Endothelial cell of umbilical vein (primary cell): ENCODE measurements around the gene CLIC4. TPM values are rescaled to one million over a fixed set of nuclear protein-coding genes. Genes with fewer than 3 reads are reported as not detected.

Experiments used
- BruUV-seq: library from RNA; stranded (reverse); fragments of 400-500 nt; replicated peaks from 2 replicates; lab custom pipeline; 2021; lab: Mats Ljungman, UMichigan
- CTCF ChIA-PET: fragments of 300-600, 350-600 bp; sonication (Branson Sonifier 250); formaldehyde crosslinking; loops from one replicate; lab custom pipeline; 2021; ENCODE audit warnings: antibody characterized with exemption, inconsistent platforms; lab: Charles Lee
- POLR2A ChIA-PET: fragments of 300-600, 350-600 bp; sonication (Branson Sonifier 250); formaldehyde crosslinking; loops from one replicate; lab custom pipeline; 2021; ENCODE audit warnings: antibody characterized with exemption, inconsistent platforms; lab: Charles Lee
- DNase-seq: peaks from one replicate; pipeline ENCODE4 v3.0.0-alpha.2; 2011; ENCODE audit warnings: low read depth, low spot score
- FAIRE-seq: peaks from 2 replicates; lab custom pipeline; 2011; peaks lifted over from hg19 to GRCh38; lab: Jason Lieb, UNC
- H2AFZ ChIP-seq: 2 replicates; pipeline ENCODE4 v1.6.0; 2012; ENCODE audit warnings: low read depth, low read length, control low read depth, inconsistent platforms
- H3K27ac ChIP-seq: 2 replicates; pipeline ENCODE4 v1.5.1; 2011; ENCODE audit warnings: low read depth, mild to moderate bottlenecking, control low read depth, low read length, moderate library complexity; ENCODE audit not compliant: insufficient read depth
- H3K27me3 ChIP-seq, 2 experiments: 2 replicates each; pipeline versions ENCODE4 v1.6.0 to v1.6.1; 2011; ENCODE audit warnings: low read length in 2 of 2, mixed read lengths in 1 of 2; ENCODE audit not compliant: control insufficient read depth in 2 of 2, insufficient read depth in 2 of 2
- H3K36me3 ChIP-seq, 2 experiments: 2 replicates in 1 of 2; 3 replicates in 1 of 2; pipeline ENCODE4 v1.5.1; 2011; ENCODE audit warnings: low read length in 2 of 2, mild to moderate bottlenecking in 1 of 2, moderate library complexity in 1 of 2; ENCODE audit not compliant: control insufficient read depth in 2 of 2, insufficient read depth in 2 of 2; ENCODE audit errors: extremely low read depth in 1 of 2
- H3K4me1 ChIP-seq: 3 replicates; pipeline ENCODE4 v1.5.1; 2011; ENCODE audit warnings: mild to moderate bottlenecking, low read length; ENCODE audit not compliant: control insufficient read depth, insufficient read depth; ENCODE audit errors: extremely low read depth
- H3K4me2 ChIP-seq: 2 replicates; pipeline ENCODE4 v1.6.1; 2011; ENCODE audit warnings: low read length, control low read depth, mixed read lengths; ENCODE audit not compliant: insufficient read depth
- H3K4me3 ChIP-seq, 3 experiments: fragments of 200-600 bp in 1 of 3; sonication (generic), shearing (Covaris generic) in 1 of 3; replicated peaks in 1 of 3; 2 replicates each; pipeline ENCODE4 v1.5.1; 2011 to 2016; ENCODE audit warnings: control low read depth in 3 of 3, low read length in 3 of 3, mild to moderate bottlenecking in 2 of 3, inconsistent platforms in 1 of 3, low read depth in 1 of 3, moderate library complexity in 1 of 3; ENCODE audit not compliant: insufficient read depth in 1 of 3
- H3K79me2 ChIP-seq: 2 replicates; pipeline ENCODE4 v1.6.0; 2012; ENCODE audit warnings: low read length, inconsistent platforms; ENCODE audit not compliant: control insufficient read depth, insufficient read depth
- H3K9ac ChIP-seq: replicated peaks from 2 replicates; pipeline ENCODE3; 2011; ENCODE audit warnings: low read length, control low read depth; ENCODE audit not compliant: insufficient read depth; ENCODE audit errors: extremely low read depth
- H3K9me1 ChIP-seq: replicated peaks from 3 replicates; pipeline ENCODE4 v1.6.0; 2011; ENCODE audit warnings: mild to moderate bottlenecking, low read length; ENCODE audit not compliant: control insufficient read depth, insufficient read depth; ENCODE audit errors: extremely low read depth
- H3K9me3 ChIP-seq: replicated peaks from 2 replicates; pipeline ENCODE4 v1.5.1; 2012; ENCODE audit warnings: low read length, inconsistent platforms; ENCODE audit not compliant: control insufficient read depth, insufficient read depth
- H4K20me1 ChIP-seq: replicated peaks from 2 replicates; pipeline ENCODE3; 2011; ENCODE audit warnings: mild to moderate bottlenecking, low read length; ENCODE audit not compliant: control insufficient read depth, insufficient read depth; ENCODE audit errors: extremely low read depth
- CTCF ChIP-seq, 2 donors: IDR thresholded peaks; 1 replicate in 1 of 2; 2 replicates in 1 of 2; pipeline ENCODE4 v1.5.1; 2011; ENCODE audit warnings: low read length in 2 of 2, mild to moderate bottlenecking in 2 of 2, moderate library complexity in 2 of 2, control low read depth in 1 of 2, inconsistent platforms in 1 of 2, low read depth in 1 of 2; ENCODE audit not compliant: insufficient read depth in 1 of 2; ENCODE audit errors: extremely low read depth in 1 of 2
- EZH2 ChIP-seq: IDR thresholded peaks from 2 replicates; pipeline ENCODE4 v1.6.1; 2012; ENCODE audit warnings: borderline replicate concordance, low read depth, mild to moderate bottlenecking, moderate library complexity, low read length, inconsistent platforms; ENCODE audit not compliant: severe bottlenecking
- FOS ChIP-seq: IDR thresholded peaks from 2 replicates; pipeline ENCODE4 v1.6.1; 2011; ENCODE audit warnings: mild to moderate bottlenecking, low read length, moderate library complexity, borderline replicate concordance; ENCODE audit not compliant: insufficient read depth
- GATA2 ChIP-seq: IDR thresholded peaks from 2 replicates; pipeline ENCODE4 v1.7.0; 2011; ENCODE audit warnings: low read depth, mild to moderate bottlenecking, moderate library complexity, mixed read lengths, low read length; ENCODE audit not compliant: insufficient read length, insufficient read depth
- JUN ChIP-seq: IDR thresholded peaks from 2 replicates; pipeline ENCODE4 v1.6.1; 2011; ENCODE audit warnings: borderline replicate concordance, low read depth; ENCODE audit not compliant: insufficient read length, insufficient read depth
- MAX ChIP-seq: IDR thresholded peaks from 2 replicates; pipeline ENCODE4 v1.6.1; 2011; ENCODE audit not compliant: insufficient read depth, insufficient read length
- MYC ChIP-seq: IDR thresholded peaks from one replicate; pipeline ENCODE4 v1.6.1; 2011; ENCODE audit warnings: mild to moderate bottlenecking, low read depth, low read length
- POLR2A ChIP-seq: IDR thresholded peaks from 2 replicates; pipeline ENCODE4 v1.6.1; 2012; ENCODE audit warnings: low read depth, mild to moderate bottlenecking, control low read depth, low read length
- POLR2AphosphoS5 ChIP-seq: IDR thresholded peaks from 2 replicates; pipeline ENCODE4 v1.6.1; 2012; ENCODE audit warnings: low read depth, mild to moderate bottlenecking, control low read depth, low read length, moderate library complexity; ENCODE audit not compliant: insufficient read depth
- dilution Hi-C: fragments of 300-500 bp; cut with MboI; formaldehyde crosslinking; loops from one replicate; pipeline ENCODE4 v1.15.0; 2019; ENCODE audit warnings: low sequenced_read_pairs; ENCODE audit not compliant: extremely low pct_ligation_motif_present
- intact Hi-C: fragments of 100-400 bp; cut with micrococcal nuclease; formaldehyde crosslinking; loops from one replicate; pipeline ENCODE4 v1.10.0; 2022
- polyA plus RNA-seq, 4 experiments: library from polyadenylated mRNA; depleted of rRNA in 3 of 4; stranded (reverse) in 3 of 4; unstranded in 1 of 4; fragments of >200 nt; gene quantifications; 2 replicates each; pipeline versions ENCODE4 v1.2.1 to v1.2.3, GENCODE V29; 2011 to 2012; ENCODE audit warnings: missing spikeins in 1 of 4
- total RNA-seq: library from RNA; stranded (reverse); gene quantifications from 2 replicates; pipeline ENCODE4 v1.2.3, GENCODE V29; 2021

CLIC4 gene
- total and polyA plus RNA-seq, 2 donors (not counting 3 experiments of a cell fraction or from before 2014, with no cell fraction given) = 97.5 to 330 TPM

GRCh38 chr1:24886241-24886640 lies 141.0 kb downstream of the CLIC4 start:
- Histone ChIP-seq H3K4me1 (no peaks in the 10 kb centered on the region), H3K9ac (no peak overlapping the region), H3K36me3 (no peaks in the 10 kb centered on the region), H3K9me1 (no peaks in the 10 kb centered on the region), H3K4me3 (no peak overlapping the region), H3K27ac (no peak overlapping the region), H3K27me3 (peaks cover 6 to 20% of the 10 kb centered on the region in 2 experiments), H3K79me2 (no peaks in the 10 kb centered on the region), H2AFZ (no peak overlapping the region), H3K9me3 (no peaks in the 10 kb centered on the region), H3K4me2 (no peak overlapping the region), H4K20me1 (no peaks in the 10 kb centered on the region)
- intact Hi-C loops (no loop called here), dilution Hi-C loops (no loop called here)
- no TSS peak for BruUV-seq
- ChIA-PET CTCF (interaction anchor here (2.1 kb wide), 1 partner anchor 12 kb away, joined by 8 read pairs; no protein-coding TSS in a partner anchor), POLR2A (no interaction called here)
- no peak for FAIRE-seq
- no peak for DNase-seq
- no peak for TF ChIP-seq FOS
- TF ChIP-seq EZH2 = no peak
- no peak for TF ChIP-seq CTCF (IDR thresholded peaks at IDR 0.05; ENCODE audit: extremely low read depth in 1 of 2, insufficient read depth in 1 of 2, low read depth in 1 of 2, low read length in 2 of 2)
- TF ChIP-seq GATA2 = no peak
- no peak for TF ChIP-seq MYC
- no peak for TF ChIP-seq MAX
- no peak for TF ChIP-seq JUN
- no peak for TF ChIP-seq POLR2A
- no peak for TF ChIP-seq POLR2AphosphoS5
